Stimulated activated naive CD8-positive, alpha-beta T cell treated with anti-CD3 and anti-CD28 coated beads, Interleukin-15, Interleukin-2, amounts not matched to agents 100 ng/mL and 50 ng/mL, for 24 hours (primary cell): ENCODE measurements around the gene LYPLA2.
A peak's percentile ranks its signal among the peaks of the same experiment; 100 is the strongest.

Experiments
- H3K27ac Mint-ChIP-seq: one replicate; pipeline ENCODE4 v1.8.0; 2021; ENCODE audit warnings: mild to moderate bottlenecking, mixed read lengths
- H3K27me3 Mint-ChIP-seq: one replicate; pipeline ENCODE4 v1.8.0; 2021; ENCODE audit warnings: mixed read lengths
- H3K36me3 Mint-ChIP-seq: one replicate; pipeline ENCODE4 v1.8.0; 2021; ENCODE audit warnings: low read depth, mixed read lengths
- H3K4me1 Mint-ChIP-seq: one replicate; pipeline ENCODE4 v1.8.0; 2021; ENCODE audit warnings: low read depth, mixed read lengths
- H3K4me3 Mint-ChIP-seq: one replicate; pipeline ENCODE4 v1.8.0; 2021; ENCODE audit warnings: mild to moderate bottlenecking, mixed read lengths
- H3K9me3 Mint-ChIP-seq: one replicate; pipeline ENCODE4 v1.8.0; 2021; ENCODE audit warnings: mixed read lengths

The LYPLA2 gene

DNA sequence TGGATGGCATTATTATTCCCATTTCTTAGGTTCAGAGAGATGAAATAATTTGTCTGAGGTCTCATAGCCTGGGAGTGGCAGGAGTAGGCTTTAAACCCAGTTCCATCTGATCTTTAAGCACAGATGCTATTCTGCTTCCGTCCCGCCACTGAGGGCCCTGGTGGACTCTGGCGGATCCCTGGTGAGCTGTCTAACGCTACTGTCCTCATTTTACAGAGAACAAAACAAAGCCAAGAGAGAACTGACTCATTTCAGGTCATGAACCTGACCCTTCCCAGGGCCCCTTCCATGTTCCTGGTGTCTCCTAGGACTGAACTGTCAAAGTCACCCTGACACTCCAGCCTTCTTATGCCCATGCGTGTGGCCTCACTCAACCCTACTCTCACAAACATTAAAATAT is 12.7 kb downstream of the LYPLA2 start:
- peaks cover 5% of the 10 kb centered on the region for H3K36me3 Mint-ChIP-seq
- no peak overlapping the region for H3K4me3 Mint-ChIP-seq
- H3K4me1 Mint-ChIP-seq: peaks cover 17% of the 10 kb centered on the region
- H3K27ac Mint-ChIP-seq: no peak overlapping the region
- no peaks in the 10 kb centered on the region for H3K9me3 Mint-ChIP-seq
- H3K27me3 Mint-ChIP-seq: no peaks in the 10 kb centered on the region

GRCh38 chr1:23804183-23804835 is 13.4 kb downstream of the LYPLA2 start:
- H3K27ac Mint-ChIP-seq: no peak overlapping the region
- no peak overlapping the region for H3K4me3 Mint-ChIP-seq
- H3K4me1 Mint-ChIP-seq: peaks cover 12% of the 10 kb centered on the region
- no peaks in the 10 kb centered on the region for H3K9me3 Mint-ChIP-seq
- no peaks in the 10 kb centered on the region for H3K27me3 Mint-ChIP-seq
- H3K36me3 Mint-ChIP-seq: peaks cover 3% of the 10 kb centered on the region

GRCh38 chr1:23805025-23805424 is 14.1 kb downstream of the LYPLA2 start:
- Mint-ChIP-seq H3K27ac (peak overlapping the region; percentile 3), H3K4me1 (peaks cover 11% of the 10 kb centered on the region), H3K36me3 (no peaks in the 10 kb centered on the region), H3K27me3 (no peaks in the 10 kb centered on the region), H3K4me3 (no peak overlapping the region), H3K9me3 (no peaks in the 10 kb centered on the region)

DNA sequence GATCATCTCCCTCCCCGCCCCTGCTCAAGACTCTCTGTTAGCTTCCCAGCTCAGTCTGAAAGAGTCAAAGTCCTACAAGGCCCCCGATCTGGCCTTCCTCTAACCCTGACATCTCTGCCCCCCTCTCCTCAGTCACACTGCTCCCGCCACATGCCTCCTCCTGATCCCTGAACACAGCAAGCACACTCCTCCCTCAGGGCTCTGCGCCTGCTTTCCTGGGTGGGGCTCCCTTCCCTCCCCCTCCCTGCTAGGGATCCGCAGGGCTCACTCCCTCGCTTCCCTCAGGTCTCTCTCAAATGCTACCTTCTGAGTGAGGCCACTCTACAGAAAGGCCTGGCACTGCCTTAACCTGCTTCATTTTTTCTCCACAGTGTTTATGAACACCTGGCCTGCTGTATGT is 15.3 kb downstream of the LYPLA2 start:
- Mint-ChIP-seq H3K27me3 (no peaks in the 10 kb centered on the region), H3K4me1 (peaks cover 13% of the 10 kb centered on the region), H3K36me3 (no peaks in the 10 kb centered on the region), H3K4me3 (no peak overlapping the region), H3K9me3 (no peaks in the 10 kb centered on the region), H3K27ac (no peak overlapping the region)

DNA sequence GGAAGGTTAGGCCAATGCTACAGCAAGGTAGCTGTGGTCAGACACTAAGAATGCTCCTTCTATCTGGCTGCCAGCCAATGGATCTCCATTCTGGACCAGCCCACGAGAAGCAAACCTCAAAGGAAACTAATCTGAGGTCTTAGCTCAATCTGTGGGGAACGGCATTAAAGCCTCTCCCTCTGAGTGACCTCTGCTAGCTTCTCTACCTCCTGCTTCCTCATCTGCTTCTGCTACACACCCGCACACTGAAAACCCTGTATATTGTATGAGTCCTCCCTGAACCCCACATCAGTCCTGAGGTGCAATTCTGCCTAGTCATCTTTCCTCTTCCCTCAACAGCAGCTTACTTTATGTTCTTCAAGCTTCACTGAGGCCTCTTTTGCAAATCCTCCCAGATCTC is 16.5 kb downstream of the LYPLA2 start:
- H3K9me3 Mint-ChIP-seq: no peaks in the 10 kb centered on the region
- H3K36me3 Mint-ChIP-seq: peaks cover 6% of the 10 kb centered on the region
- no peaks in the 10 kb centered on the region for H3K27me3 Mint-ChIP-seq
- peaks cover 9% of the 10 kb centered on the region for H3K4me1 Mint-ChIP-seq
- H3K27ac Mint-ChIP-seq: no peak overlapping the region
- no peak overlapping the region for H3K4me3 Mint-ChIP-seq

GRCh38 chr1:23809751-23810171 is 18.8 kb downstream of the LYPLA2 start:
- H3K36me3 Mint-ChIP-seq: peaks cover 8% of the 10 kb centered on the region
- H3K27ac Mint-ChIP-seq: no peak overlapping the region
- H3K4me3 Mint-ChIP-seq: no peak overlapping the region
- no peaks in the 10 kb centered on the region for H3K27me3 Mint-ChIP-seq
- peaks cover 9% of the 10 kb centered on the region for H3K4me1 Mint-ChIP-seq
- no peaks in the 10 kb centered on the region for H3K9me3 Mint-ChIP-seq

DNA sequence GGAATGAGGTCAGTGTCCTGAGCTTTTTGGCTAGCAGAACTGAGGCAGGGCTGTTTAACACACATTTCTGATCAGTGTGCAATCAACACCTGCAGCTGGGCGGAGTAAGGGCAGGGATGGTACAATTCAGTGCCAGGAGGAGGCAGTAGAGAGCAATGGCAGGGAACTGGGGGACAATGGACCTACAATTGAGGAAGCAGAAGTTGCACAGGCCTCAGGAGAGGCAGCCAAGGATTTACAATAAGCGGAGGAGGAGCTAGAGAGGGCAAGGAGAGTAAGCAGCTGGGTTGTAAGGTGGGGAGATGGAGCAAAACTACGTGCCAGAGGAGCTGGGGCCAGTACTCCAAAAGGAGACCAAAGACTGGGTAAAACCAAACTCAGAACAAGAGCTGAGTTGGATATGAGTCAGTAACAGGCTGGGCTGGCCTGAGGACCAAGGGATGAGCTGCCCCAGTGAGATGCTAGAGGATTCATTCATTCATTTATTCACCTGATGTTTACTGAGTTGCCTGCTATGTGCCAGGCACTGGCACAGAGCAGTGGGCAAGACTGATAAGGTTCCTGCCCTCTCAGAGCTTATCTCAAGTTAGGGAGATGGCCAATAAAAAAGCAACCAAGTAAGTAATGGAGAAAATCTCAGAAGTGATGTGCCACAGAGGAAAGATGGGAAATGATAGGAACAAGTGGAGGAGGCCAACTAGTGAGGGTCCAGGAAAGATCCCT is 20.0 kb downstream of the LYPLA2 start:
- H3K36me3 Mint-ChIP-seq: peaks cover 8% of the 10 kb centered on the region
- H3K9me3 Mint-ChIP-seq: no peaks in the 10 kb centered on the region
- H3K27me3 Mint-ChIP-seq: no peaks in the 10 kb centered on the region
- peaks cover 9% of the 10 kb centered on the region for H3K4me1 Mint-ChIP-seq
- H3K4me3 Mint-ChIP-seq: no peak overlapping the region
- no peak overlapping the region for H3K27ac Mint-ChIP-seq

GRCh38 chr1:23814016-23814415 is 23.1 kb downstream of the LYPLA2 start:
- Mint-ChIP-seq H3K27me3 (no peaks in the 10 kb centered on the region), H3K9me3 (no peaks in the 10 kb centered on the region), H3K36me3 (peaks cover 14% of the 10 kb centered on the region), H3K4me3 (no peak overlapping the region), H3K27ac (no peak overlapping the region), H3K4me1 (peaks cover 13% of the 10 kb centered on the region)

GRCh38 chr1:23816361-23816760 is 25.4 kb downstream of the LYPLA2 start:
- H3K36me3 Mint-ChIP-seq: peaks cover 14% of the 10 kb centered on the region
- H3K27me3 Mint-ChIP-seq: no peaks in the 10 kb centered on the region
- H3K4me1 Mint-ChIP-seq: peaks cover 4% of the 10 kb centered on the region
- H3K4me3 Mint-ChIP-seq: no peak overlapping the region
- no peak overlapping the region for H3K27ac Mint-ChIP-seq
- no peaks in the 10 kb centered on the region for H3K9me3 Mint-ChIP-seq

DNA sequence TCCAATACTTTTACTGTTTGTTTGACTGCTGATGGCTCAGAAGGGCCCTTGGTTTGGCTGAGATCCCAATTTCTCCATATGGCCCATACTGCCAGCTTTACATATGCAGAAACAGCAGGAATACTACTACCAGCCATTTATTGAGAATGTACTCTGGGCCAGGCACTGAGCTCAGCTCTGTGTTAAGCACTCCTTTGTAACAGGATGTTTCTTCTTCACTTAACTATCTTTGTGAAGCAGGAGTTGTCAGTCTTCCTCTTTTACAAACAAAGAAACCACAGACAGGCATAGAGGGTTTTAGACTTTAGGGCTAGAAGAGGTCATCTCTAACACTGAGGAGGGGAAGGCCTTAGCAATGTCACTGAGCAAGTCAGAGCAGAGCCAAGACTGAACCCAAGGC is 26.0 kb downstream of the LYPLA2 start:
- no peaks in the 10 kb centered on the region for H3K9me3 Mint-ChIP-seq
- peaks cover 4% of the 10 kb centered on the region for H3K4me1 Mint-ChIP-seq
- H3K36me3 Mint-ChIP-seq: peaks cover 14% of the 10 kb centered on the region
- H3K27me3 Mint-ChIP-seq: no peaks in the 10 kb centered on the region
- H3K4me3 Mint-ChIP-seq: no peak overlapping the region
- no peak overlapping the region for H3K27ac Mint-ChIP-seq

- no peak overlapping the region for H3K27ac Mint-ChIP-seq
Measured at GRCh38 chr1:23817633-23818032, 26.7 kb downstream of the LYPLA2 start.

GRCh38 chr1:23823767-23824166 is 32.8 kb downstream of the LYPLA2 start:
- Mint-ChIP-seq H3K27ac (no peak overlapping the region), H3K4me1 (peaks cover 19% of the 10 kb centered on the region), H3K4me3 (peak overlapping the region; percentile 97), H3K27me3 (no peaks in the 10 kb centered on the region), H3K9me3 (no peaks in the 10 kb centered on the region), H3K36me3 (no peaks in the 10 kb centered on the region)

More at GRCh38 chr1:23817633-23818032, 26.7 kb downstream of the LYPLA2 start:
- Mint-ChIP-seq H3K36me3 (peaks cover 6% of the 10 kb centered on the region), H3K27me3 (no peaks in the 10 kb centered on the region), H3K9me3 (no peaks in the 10 kb centered on the region), H3K4me1 (peaks cover 4% of the 10 kb centered on the region), H3K4me3 (no peak overlapping the region)

DNA sequence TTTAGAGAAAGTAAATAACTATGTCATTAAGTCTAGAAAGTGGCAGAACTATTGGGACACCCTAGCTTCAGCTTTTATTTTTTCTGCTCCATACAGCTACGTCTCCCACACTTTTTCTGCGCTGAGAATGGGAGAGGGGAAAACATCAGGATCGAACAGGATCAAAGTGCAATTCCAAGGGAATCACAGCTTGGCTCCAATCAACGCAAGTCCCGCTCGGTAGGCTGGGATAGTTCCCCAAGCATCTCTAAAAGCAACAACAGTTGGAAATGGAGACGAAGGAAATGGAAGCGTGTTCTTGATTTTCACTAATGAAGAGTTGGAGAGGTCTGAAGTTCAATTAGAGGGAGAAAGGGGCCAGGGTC is 33.7 kb downstream of the LYPLA2 start:
- H3K4me3 Mint-ChIP-seq: peak overlapping the region; percentile 97
- no peaks in the 10 kb centered on the region for H3K36me3 Mint-ChIP-seq
- no peaks in the 10 kb centered on the region for H3K27me3 Mint-ChIP-seq
- H3K4me1 Mint-ChIP-seq: peaks cover 19% of the 10 kb centered on the region
- H3K27ac Mint-ChIP-seq: peak overlapping the region; percentile 96
- H3K9me3 Mint-ChIP-seq: no peaks in the 10 kb centered on the region

DNA sequence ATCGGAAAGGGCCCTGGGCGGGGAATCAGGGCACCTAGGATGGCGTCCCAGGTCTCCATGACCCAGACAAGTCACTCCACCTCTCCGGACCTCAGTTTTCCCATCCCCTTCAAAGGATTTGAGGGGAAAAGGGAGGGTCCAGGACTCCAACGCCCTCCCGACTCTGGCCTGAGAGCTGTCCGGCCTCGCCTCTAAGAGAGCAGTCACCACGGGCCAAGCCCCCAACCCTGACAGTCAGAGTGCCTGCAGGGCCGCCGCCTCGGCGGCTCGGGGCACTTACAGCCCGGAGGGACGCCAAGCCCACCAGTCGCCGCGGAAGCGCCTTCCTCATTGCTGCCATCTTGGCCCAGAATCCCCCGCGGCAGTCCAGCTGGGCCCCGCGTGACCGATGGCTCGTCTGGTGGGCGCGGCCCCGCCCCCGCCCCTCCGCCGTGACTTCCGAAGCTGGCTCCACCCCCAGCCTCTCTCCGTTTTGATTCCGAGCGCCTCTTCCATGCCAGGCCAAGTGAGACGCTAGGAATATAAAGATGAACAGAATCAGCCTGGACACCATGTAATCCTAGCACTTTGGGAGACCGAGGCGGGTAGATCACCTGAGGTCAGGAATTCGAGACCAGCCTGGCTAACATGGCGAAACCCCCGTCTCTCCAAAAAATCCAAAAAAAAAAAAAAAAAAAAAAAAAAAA is 34.3 kb downstream of the LYPLA2 start, which contains the start of gene HMGCL:
TSS of gene HMGCL (minus strand) at position 354 of the 686 bp plus-strand sequence. CDS start at position 340, 14 bp downstream.
- Mint-ChIP-seq H3K36me3 (no peaks in the 10 kb centered on the region), H3K4me1 (peaks cover 21% of the 10 kb centered on the region), H3K27me3 (no peaks in the 10 kb centered on the region), H3K27ac (peak within 1 kb of the TSS; percentile 96), H3K9me3 (no peaks in the 10 kb centered on the region), H3K4me3 (peak within 1 kb of the TSS; percentile 97)
